Activated CD4-positive, CD25-positive, alpha-beta regulatory T cell treated with anti-CD3 and anti-CD28 coated beads, Interleukin-2, amount 50 U/mL, for 24 hours (primary cell): ENCODE data around the gene TSC1.

Experiments
- ATAC-seq, 2 donors: fragments of 150-1000 bp; cut with Tn5 transposase; one replicate each; pipeline ENCODE4 v1.10.0; 2021; ENCODE audit warnings: mild to moderate bottlenecking in 1 of 2, moderate library complexity in 1 of 2

Gene TSC1

DNA sequence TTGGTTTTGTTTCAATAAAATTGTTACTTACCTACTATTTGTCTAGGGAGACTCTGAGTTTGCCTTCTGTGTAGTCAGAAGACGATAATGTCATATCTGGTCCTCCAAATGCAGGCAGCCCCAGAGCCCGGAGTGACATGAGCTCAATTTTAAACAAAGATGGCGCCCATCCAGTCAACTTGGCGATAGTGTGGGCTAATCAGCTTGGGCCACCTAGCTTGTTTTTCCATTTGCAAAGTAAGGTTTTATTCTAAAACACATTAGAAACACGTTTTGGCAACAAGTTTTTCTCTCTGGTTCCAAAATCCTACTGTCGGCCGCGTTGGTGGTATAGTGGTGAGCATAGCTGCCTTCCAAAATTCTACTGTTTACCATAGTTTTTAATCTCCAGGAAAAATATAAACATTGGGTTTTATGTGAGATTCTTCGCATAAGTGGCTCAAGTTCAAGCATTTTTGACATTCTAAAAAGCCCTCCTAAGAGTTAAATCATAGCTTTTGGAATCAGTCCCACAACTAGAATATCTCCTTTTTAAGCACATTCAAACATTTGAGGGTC, 13.2 kb downstream of the TSC1 start:
- no peak for ATAC-seq

DNA sequence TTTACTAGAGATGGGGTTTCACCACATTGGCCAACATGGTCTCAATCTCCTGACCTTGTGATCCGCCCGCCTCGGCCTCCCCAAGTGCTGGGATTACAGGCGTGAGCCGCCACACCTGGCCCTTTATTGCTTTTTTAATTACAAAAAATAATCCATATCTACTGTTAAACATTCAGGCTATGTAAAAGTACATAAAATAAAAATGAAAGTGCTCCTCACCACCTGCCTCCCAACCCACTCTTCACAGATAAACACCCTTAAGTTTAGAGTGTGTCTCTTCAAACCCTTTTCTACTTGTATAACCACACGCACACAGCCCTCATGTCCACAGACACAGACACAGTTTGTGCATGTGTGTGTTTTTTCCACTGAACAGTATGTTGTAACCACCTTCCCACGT, 16.7 kb downstream of the TSC1 start:
- ATAC-seq, result no peak

GRCh38 chr9:132923346-132923902, 21.0 kb downstream of the TSC1 start:
- ATAC-seq, result no peak

- no peak for ATAC-seq
Observed at GRCh38 chr9:132919614-132920268, 24.7 kb downstream of the TSC1 start.

GRCh38 chr9:132914924-132915323, 29.5 kb downstream of the TSC1 start:
- no peak for ATAC-seq

DNA sequence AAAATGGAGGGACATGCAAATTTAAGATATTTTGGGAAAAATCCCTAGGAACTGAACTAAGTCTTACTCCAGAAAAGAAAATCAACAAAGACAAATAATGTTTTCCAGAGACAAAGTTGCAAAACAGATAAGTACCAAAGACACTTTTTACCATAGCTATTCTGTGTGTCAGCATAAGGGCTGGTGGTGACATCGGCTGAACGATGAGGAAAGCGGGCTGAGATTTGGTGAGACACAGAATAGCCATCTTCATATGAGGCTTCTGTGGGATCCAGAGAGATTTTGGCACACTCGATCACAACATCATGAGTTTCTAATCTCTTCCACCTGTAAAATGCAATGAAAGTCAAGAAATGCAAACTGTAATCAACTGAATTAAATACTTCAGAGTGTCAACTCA, 32.3 kb downstream of the TSC1 start:
- ATAC-seq, result no peak

GRCh38 chr9:132910376-132910775, 34.0 kb downstream of the TSC1 start:
- no peak for ATAC-seq

DNA sequence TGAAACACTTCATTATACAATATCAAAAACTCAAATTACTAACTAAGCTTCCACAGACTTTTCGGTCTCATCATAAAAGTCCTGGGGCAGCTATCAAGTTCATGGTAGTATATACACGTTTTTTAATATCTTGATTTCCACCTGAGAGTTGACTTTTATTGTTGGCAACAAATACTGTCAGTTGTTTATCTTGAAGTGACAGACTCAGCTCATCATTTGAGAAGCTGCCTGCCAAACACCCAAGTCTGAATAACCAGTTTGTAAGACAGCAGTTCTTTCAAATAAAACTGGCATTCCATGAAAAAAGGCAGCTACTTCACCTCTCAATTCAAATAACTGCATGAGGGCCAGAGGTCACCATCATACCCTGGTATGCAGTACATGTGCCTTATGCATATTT, 35.1 kb downstream of the TSC1 start:
- ATAC-seq, result no peak

DNA sequence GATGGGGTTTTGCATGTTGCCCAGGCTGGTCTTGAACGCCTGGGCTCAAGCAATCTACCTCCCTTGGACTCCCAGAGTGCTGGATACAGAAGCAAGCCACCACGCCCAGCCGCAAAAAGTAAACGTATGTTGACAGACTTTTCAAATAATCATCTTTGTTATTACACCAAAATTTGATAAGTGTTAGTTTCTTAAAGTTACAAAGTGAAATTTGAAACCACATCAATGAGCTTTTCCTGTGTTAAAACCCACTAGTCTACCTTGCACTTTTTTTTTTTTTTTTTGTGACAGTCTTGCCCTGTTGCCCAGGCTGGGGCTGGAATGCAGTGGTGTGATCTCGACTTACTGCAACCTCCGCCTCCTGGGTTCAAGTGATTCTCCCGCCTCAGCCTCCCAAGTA, 35.8 kb downstream of the TSC1 start:
- ATAC-seq, result no peak

DNA sequence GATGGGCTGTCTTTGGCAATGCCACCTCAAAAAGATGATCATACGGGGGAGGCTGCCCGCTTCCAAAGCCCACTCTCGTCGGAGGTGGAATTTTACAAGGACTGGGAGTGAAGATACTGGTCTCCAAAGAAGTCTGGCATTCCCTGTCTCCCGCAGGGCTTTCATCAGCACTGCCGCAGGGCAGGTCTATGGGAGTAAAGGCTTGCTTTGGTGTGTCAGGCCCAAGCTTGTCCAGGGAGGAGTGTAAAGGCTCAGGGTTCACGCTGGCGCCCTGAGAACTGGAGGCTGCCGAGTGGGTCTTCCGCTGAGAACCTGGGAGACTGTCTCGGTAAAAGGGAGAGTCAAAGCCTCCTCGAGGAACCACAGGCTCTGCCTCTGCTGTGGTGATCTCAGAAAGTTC, 38.7 kb downstream of the TSC1 start:
- ATAC-seq, result no peak

DNA sequence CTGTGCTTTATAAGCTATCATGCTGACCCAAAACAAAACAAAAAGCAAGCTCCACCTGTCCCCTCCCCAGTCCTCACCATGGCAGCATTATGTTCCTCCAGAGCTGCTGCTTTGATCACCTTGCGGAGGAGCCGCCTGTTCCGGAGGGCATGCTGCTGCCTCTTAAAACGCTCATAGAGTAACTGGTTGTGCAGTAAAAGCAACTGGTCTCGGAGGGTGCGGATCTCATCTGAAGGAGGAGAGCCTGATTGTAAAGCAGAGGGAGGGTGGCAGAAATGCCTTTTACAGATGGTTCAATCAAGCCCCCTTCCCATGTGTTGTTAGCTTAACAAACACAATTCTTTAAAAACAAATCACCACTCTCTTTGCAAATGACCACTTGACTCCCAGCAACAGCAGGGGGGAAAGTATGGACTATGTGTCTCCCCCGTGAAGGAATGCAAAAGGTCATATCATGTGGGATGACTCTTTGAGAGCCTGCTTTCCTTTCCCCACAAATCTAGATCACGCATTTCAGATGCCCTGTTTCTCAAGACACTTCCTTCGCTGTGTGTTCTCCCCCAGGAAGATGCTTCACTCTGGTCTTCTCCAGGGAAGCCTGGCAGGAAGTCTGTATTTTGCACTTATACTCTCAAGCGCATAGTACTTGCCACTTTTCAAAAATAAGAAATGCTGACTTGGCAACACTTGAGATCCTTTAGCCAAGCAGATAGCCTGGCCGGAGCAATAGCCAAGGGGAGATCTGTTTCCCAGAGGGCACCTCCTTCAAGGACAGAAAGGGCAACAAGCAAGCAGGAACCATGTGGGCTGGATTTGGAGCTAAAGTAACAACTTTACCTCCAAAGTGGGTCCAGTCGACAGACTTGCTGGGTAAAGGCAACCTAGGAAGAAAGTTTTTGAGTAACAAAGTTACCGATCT, 40.6 kb downstream of the TSC1 start:
- ATAC-seq, result no peak

DNA sequence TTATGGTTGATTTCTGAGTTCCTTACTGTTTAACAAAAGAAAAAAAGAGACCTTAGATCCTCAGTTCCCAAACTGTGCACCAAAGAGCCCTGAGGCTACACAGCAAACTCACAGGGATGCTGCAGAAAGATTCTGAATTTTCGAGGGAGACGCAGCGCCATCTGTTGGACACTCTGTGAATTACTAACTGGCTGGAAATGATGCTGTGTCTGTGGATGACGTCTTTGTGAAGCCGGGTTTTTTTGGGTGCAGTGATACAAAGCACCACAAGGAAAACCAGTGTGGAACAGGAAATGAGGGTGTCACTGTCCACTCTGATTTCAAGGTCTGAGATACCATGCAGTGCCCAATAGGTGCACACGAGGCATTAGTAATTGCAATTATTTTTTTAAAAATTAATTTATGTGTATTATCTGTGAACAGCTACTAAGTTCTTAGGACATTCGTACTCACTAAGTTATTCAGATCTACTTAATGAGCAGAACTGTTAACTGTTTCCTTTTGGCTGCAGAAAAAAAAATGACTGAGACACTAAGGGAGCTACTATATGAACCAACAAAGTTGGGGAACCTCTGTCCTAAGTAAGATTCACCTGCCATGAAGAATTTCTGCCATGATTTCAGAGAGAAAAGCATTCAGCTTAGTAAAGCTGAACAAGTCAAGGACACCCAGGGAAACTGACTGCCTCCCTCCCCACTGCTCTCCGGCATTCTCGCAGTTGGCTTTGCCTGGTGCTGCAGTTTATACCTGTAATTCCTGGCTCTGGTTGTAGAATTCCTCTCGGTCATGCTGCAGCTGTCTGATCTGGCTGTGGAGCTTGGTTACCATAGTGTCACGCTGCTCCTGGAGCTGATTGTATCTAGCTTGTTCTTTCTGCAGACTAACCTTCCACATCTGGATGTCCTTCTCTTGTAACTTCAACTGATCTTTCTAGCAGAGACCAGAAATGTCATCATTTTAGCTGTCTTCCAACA, 42.3 kb downstream of the TSC1 start:
- peak; percentile 86 to 92 for ATAC-seq

DNA sequence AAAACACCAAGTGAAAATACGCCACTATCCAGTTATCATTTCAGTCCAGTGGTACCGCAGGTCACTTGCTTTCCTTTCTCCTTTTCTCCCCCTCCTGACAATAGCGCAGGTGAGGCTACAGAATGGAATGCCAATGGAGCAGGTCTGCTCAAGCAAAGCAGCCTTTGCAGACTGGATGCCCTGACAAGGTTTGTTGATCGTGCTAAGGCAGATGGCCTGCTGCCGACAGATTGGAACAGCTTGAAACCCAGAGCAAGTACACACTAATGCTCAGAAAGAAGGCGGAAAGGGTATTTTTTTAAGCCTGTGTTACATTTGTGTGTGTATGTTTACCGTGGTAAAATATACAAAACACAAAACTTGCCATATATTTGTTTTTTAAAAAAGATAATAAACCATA, 46.4 kb downstream of the TSC1 start:
- ATAC-seq, result no peak

DNA sequence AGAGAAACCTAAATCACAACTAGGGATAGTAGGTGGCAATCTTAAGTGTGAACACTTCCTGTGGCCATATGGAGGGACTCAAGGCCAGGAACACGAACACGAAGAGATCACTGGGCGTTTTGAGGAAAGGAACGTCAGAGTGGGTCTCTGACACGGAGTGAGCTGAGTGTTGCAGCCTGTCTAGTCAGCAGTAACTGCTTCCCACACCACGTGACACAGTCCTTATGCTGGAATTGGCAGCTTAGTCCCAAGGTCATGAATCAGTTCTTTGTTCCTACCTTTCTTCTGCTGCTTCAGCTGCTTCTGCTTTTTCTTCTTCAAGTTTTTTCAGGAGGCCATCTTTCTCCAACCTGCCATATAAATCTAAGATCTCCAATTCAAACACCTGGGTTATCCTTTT, 47.5 kb downstream of the TSC1 start:
- ATAC-seq, result no peak

DNA sequence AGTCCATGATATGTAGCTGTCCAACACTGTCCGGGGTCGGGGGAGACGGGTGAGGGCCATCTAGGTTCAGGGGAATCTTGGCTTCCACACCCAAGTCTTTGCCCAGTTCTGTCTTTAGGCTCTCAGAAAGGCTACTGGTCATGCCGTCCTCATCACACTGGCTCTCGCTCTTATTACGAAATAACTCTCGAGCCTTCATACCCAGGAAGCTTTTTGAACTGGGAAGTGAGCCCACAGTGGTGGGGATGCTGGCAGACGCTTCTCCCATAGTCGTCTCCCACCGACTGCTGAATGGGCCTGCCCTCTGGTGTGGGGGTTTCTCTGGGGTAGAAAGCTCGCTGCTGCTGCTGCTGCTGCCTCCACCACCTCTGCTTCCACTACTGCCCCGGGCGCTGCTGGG, 48.2 kb downstream of the TSC1 start:
- ATAC-seq, result no peak

DNA sequence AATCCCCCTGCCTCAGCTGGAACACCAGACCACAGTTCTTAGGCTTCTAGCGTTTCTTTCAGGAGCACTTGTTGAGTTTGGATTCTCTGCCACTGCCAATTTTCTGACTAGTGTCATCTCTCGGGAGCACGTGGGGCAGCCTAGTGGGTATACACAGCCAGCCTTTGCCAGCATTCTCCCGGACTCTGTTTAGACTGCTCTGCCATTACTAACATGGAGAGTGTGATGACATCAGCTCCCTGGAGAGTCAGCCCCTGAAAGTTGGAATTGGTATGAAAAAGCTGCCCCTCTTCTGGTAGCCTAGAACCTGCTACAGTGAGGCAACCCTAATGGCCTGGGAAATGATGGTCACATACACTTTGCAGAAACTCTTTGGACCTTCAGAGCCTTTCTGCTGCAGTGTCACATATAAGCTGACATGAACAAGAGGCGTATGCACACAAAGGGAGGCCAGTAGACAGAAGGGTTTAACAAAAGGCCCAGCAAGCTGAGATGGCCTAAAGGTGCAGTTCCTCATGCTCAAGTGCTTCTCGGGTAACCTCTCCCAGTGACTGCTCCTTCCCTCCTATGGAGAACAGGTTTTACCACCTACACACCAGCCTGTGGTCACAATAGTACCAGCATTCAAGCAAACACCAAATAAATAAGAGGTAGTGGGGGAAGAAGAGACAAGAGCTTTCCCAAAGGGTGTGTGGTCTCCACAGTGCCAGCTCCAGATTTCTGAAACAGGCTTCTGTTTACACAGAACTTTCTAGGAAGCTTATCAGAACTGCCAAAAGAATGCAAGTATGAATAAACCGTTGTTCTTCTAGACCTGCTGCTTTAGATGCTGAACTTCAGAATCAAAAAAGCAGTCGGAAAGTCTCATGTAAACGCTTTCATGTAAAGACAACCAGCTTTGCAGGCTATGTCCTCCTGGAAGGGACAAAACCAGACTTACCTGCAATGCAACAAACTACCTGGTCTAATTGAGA, 49.3 kb downstream of the TSC1 start:
- no peak for ATAC-seq

GRCh38 chr9:132894346-132894745, 50.1 kb downstream of the TSC1 start:
- no peak for ATAC-seq

DNA sequence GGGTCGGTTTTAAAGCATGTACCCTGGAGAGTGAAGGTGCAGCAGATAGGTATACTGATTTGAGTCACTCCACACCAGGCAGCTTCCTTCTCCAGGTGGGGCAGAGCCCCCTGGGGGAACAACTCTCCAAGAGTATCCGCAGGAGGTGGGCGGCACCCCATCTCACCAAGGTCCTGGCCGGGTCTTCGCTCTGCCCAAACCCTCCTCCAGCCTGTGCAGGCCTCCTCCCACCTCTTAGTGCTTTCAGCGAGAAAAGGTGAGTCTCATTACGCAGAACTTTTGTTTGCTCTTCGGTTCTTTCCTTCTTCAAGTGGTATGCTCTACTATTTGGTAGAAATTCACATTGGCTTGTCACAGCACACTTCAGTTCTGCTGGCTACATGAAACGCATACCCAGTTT, 52.0 kb downstream of the TSC1 start:
- no peak for ATAC-seq

GRCh38 chr9:132888151-132888550, 56.3 kb downstream of the TSC1 start:
- no peak for ATAC-seq

DNA sequence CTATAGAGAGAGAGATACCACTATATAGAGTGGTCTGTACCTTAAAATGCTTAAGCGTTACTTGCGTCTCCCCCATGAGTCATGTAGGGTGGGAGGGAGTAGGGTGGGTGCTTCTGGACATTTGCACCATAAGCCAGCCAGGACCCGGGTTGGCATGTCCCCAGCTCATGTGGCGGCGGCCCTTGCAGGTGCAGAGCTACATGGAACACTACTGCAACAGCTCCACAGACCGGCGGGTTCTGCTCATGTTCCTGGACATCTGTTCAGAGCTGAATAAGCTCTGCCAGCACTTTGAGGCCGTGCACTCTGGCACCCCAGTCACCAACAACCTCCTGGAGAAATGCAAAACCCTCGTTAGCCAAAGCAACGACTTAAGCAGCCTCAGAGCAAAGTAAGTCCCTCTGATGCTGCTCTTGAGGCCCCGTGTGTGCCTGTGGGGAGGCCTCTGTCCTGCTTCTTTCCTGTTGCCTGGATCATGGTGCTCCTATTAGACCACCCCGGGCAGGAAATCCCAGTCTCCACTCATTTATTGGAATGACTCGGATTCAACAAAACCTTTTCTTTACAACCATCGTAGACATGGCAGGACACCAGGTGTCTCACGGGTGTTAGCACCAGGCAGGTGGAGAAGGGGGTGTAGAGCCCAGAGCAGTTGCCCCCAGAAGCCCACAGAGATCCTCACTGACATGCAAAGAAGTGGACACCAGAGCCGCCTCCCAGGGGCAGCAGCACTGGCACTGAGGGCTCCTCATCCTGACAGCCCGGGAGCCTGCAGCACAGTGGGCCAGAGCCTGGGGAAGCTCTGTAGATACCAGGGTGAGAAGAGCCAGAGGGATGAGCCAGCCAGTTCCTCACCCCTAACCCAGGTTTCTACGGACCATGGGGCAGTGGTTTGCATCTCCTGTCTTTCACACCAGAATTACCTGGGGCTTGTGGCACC, 57.0 kb downstream of the TSC1 start:
- no peak for ATAC-seq
